ENCODE data around the gene LANCL3. TPM values are rescaled to one million over a fixed set of nuclear protein-coding genes. Genes with fewer than 3 reads are reported as not detected.

LANCL3 gene
- total RNA-seq, 1 experiment from 2014 or later, result 1.5 TPM

GRCh38 chrX:37672563-37672962, 101.1 kb downstream of the LANCL3 start:
- TF ChIP-seq CTCF (conservative IDR thresholded peaks at IDR 0.05) (no peak), EZH2 (IDR thresholded peaks at IDR 0.05; ENCODE audit: low read depth) (no peak)
- H3K9me2 ChIP-seq (ENCODE audit: insufficient read depth), result no peaks in the 10 kb centered on the region
- H3K27ac ChIP-seq, result no peak overlapping the region
- H3K79me2 ChIP-seq (ENCODE audit: low read depth), result no peaks in the 10 kb centered on the region
- ChIA-PET CTCF (no interaction called here), POLR2A (ENCODE audit: unreplicated experiment) (no interaction called here)
- H3K36me3 ChIP-seq (ENCODE audit: low read depth), result no peaks in the 10 kb centered on the region
- no peaks in the 10 kb centered on the region for H3K27me3 ChIP-seq (ENCODE audit: insufficient read depth, low read depth)
- H3K4me3 ChIP-seq, result no peak overlapping the region
- H2AFZ ChIP-seq, result no peak overlapping the region
- no peaks in the 10 kb centered on the region for H3K4me1 ChIP-seq (replicated peaks; ENCODE audit: insufficient read depth)
- no peak for DNase-seq
- no peaks in the 10 kb centered on the region for H3F3A ChIP-seq (ENCODE audit: insufficient read depth, low read depth)
- H4K20me1 ChIP-seq (ENCODE audit: insufficient read depth), result no peaks in the 10 kb centered on the region
- BruUV-seq (replicated peaks), result no TSS peak
- H3K9me3 ChIP-seq (ENCODE audit: insufficient read depth, low read depth), result no peaks in the 10 kb centered on the region
- H3K4me2 ChIP-seq, result no peak overlapping the region
- intact Hi-C loops (cut with micrococcal nuclease; ENCODE audit: unreplicated experiment), result no loop called here

DNA sequence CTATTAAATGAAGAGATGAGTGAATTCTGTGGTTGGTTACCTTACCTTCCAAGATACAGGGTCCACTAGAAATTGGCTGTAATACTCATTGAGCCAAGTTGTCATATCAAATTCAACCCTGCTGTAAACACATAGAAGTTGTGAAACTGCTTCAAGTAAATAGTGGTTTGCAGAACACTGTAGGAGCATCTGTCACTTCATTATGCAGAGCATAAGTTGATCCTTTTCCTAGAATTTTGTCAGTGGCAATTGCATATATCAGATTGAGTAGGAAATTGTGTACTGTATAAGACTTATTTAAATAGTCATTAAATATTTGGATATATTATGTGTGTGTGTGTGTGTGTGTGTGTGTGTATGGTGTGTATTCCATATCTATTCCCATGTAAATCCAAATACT, 105.3 kb downstream of the LANCL3 start:
- BruUV-seq (replicated peaks), result no TSS peak
- CTCF ChIA-PET, result no interaction called here
- no peak overlapping the region for H3K27ac ChIP-seq
- TF ChIP-seq CTCF (conservative IDR thresholded peaks at IDR 0.05) (no peak), EZH2 (IDR thresholded peaks at IDR 0.05; ENCODE audit: low read depth) (no peak)
- H3K4me2 ChIP-seq, result no peak overlapping the region
- no peaks in the 10 kb centered on the region for H3K79me2 ChIP-seq (ENCODE audit: low read depth)
- intact Hi-C loops (cut with micrococcal nuclease; ENCODE audit: unreplicated experiment), result loop anchor here (1.0 kb wide), 1 partner anchor 35 kb away; no protein-coding TSS in a partner anchor
- no peaks in the 10 kb centered on the region for H3K9me3 ChIP-seq (ENCODE audit: insufficient read depth, low read depth)
- no peaks in the 10 kb centered on the region for H4K20me1 ChIP-seq (ENCODE audit: insufficient read depth)
- H3K36me3 ChIP-seq (ENCODE audit: low read depth), result no peaks in the 10 kb centered on the region
- H3K9me2 ChIP-seq (ENCODE audit: insufficient read depth), result no peaks in the 10 kb centered on the region
- no peak overlapping the region for H3K4me3 ChIP-seq
- POLR2A ChIA-PET (ENCODE audit: unreplicated experiment), result no interaction called here
- no peaks in the 10 kb centered on the region for H3K27me3 ChIP-seq (ENCODE audit: insufficient read depth, low read depth)
- no peaks in the 10 kb centered on the region for H3K4me1 ChIP-seq (replicated peaks; ENCODE audit: insufficient read depth)
- no peak for DNase-seq
- H2AFZ ChIP-seq, result no peak overlapping the region
- no peaks in the 10 kb centered on the region for H3F3A ChIP-seq (ENCODE audit: insufficient read depth, low read depth)

DNA sequence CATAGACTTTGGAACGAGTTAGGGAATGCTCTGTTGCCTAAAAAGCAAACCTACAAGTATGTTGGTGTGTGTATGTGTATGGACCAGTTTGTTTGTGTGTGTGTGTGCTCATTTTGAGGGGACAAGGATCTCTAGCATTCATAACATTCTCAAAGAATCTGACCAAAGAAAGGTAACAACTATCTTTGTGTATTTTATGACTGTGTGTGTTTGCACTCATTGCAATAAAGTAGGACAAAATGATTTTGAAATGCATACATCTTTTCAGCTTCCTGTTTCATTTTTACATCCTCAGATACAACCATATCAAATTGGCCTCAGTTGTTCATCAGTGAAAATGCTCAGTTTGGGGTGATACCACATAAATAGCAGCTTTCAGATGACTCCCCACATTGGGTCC, 105.8 kb downstream of the LANCL3 start:
- Histone ChIP-seq H3K9me2 (ENCODE audit: insufficient read depth) (no peaks in the 10 kb centered on the region), H3K4me2 (no peak overlapping the region), H3K4me3 (no peak overlapping the region), H3F3A (ENCODE audit: insufficient read depth, low read depth) (no peaks in the 10 kb centered on the region), H4K20me1 (ENCODE audit: insufficient read depth) (no peaks in the 10 kb centered on the region), H3K27ac (no peak overlapping the region), H3K4me1 (replicated peaks; ENCODE audit: insufficient read depth) (no peaks in the 10 kb centered on the region), H3K27me3 (ENCODE audit: insufficient read depth, low read depth) (no peaks in the 10 kb centered on the region), H3K36me3 (ENCODE audit: low read depth) (no peaks in the 10 kb centered on the region), H3K79me2 (ENCODE audit: low read depth) (no peaks in the 10 kb centered on the region), H3K9me3 (ENCODE audit: insufficient read depth, low read depth) (no peaks in the 10 kb centered on the region), H2AFZ (no peak overlapping the region)
- DNase-seq, result no peak
- CTCF ChIA-PET, result no interaction called here
- TF ChIP-seq EZH2 (IDR thresholded peaks at IDR 0.05; ENCODE audit: low read depth) (no peak), CTCF (conservative IDR thresholded peaks at IDR 0.05) (no peak)
- POLR2A ChIA-PET (ENCODE audit: unreplicated experiment), result no interaction called here
- intact Hi-C loops (cut with micrococcal nuclease; ENCODE audit: unreplicated experiment), result loop anchor here (1.0 kb wide), 1 partner anchor 35 kb away; no protein-coding TSS in a partner anchor
- no TSS peak for BruUV-seq (replicated peaks)
